AML-193 (cell line): ENCODE results near the gene LAMP5.

ENCODE experiments used
- DNase-seq, 2 experiments: peaks; one replicate each; lab custom pipeline; 2025; lab: John Stamatoyannopoulos, UW

LAMP5 gene

GRCh38 chr20:9500121-9500520 is 14.3 kb upstream of the LAMP5 start:
- peak; percentile 35 to 47 for DNase-seq

GRCh38 chr20:9501473-9501872 is 12.9 kb upstream of the LAMP5 start:
- DNase-seq = no peak

- DNase-seq = peak; percentile 71 to 73
Measured at GRCh38 chr20:9503526-9504245, 10.7 kb upstream of the LAMP5 start.

GRCh38 chr20:9506280-9506821 is 8.0 kb upstream of the LAMP5 start:
- no peak for DNase-seq

GRCh38 chr20:9506964-9507369 is 7.4 kb upstream of the LAMP5 start:
- DNase-seq = no peak

GRCh38 chr20:9507544-9508239 is 6.7 kb upstream of the LAMP5 start:
- no peak for DNase-seq

- DNase-seq = no peak
Measured at GRCh38 chr20:9508240-9508661, 6.1 kb upstream of the LAMP5 start.

- no peak for DNase-seq
Measured at GRCh38 chr20:9508696-9509178, 5.7 kb upstream of the LAMP5 start.

GRCh38 chr20:9509246-9509645 is 5.1 kb upstream of the LAMP5 start:
- DNase-seq = no peak

- no peak for DNase-seq
Measured at GRCh38 chr20:9510911-9511310, 3.5 kb upstream of the LAMP5 start.

GRCh38 chr20:9514072-9514460 is 324 bp upstream of the LAMP5 start:
- DNase-seq = no peak

GRCh38 chr20:9515214-9515585 is 810 bp downstream of the LAMP5 start:
- no peak for DNase-seq

- DNase-seq = no peak
Measured at GRCh38 chr20:9515741-9516233, 1.4 kb downstream of the LAMP5 start.

- DNase-seq = no peak
Measured at GRCh38 chr20:9516234-9516871, 2.0 kb downstream of the LAMP5 start.

- no peak for DNase-seq
Measured at GRCh38 chr20:9517297-9518162, 3.1 kb downstream of the LAMP5 start.

GRCh38 chr20:9518576-9519175 is 4.3 kb downstream of the LAMP5 start:
- no peak for DNase-seq

- no peak for DNase-seq
Measured at GRCh38 chr20:9520086-9520485, 5.7 kb downstream of the LAMP5 start.

GRCh38 chr20:9523636-9524035 is 9.2 kb downstream of the LAMP5 start:
- DNase-seq = no peak

- no peak for DNase-seq
Measured at GRCh38 chr20:9531581-9531980, 17.2 kb downstream of the LAMP5 start.

- no peak for DNase-seq
Measured at GRCh38 chr20:9532069-9532838, 17.9 kb downstream of the LAMP5 start.
